SK-N-SH (cell line): Measurements from ENCODE around the gene TUBA4A. TPM values are rescaled to one million over a fixed set of nuclear protein-coding genes. Genes with fewer than 3 reads are reported as not detected.

Source experiments
- CTCF ChIA-PET: fragments of 300-600, 350-600 bp; formaldehyde crosslinking; extraction: SDS; loops from one replicate; lab custom pipeline; 2021; lab: Yijun Ruan, JAX
- POLR2A ChIA-PET: fragments of 350-600 bp; sonication (Branson Sonifier 250); formaldehyde crosslinking; extraction: SDS; loops from one replicate; lab custom pipeline; 2020; ENCODE audit warnings: antibody characterized with exemption, inconsistent platforms; lab: Yijun Ruan, JAX
- DNase-seq: peaks from one replicate; pipeline ENCODE4 v3.0.0; 2012
- H2AFZ ChIP-seq: fragments of 200-600 bp; sonication (generic); 2 replicates; pipeline ENCODE4 v1.8.1; 2016; ENCODE audit warnings: antibody characterized with exemption, mild to moderate bottlenecking, low read depth
- H3F3A ChIP-seq: fragments of 200-600 bp; sonication (generic); replicated peaks from 2 replicates; pipeline ENCODE3; 2016; ENCODE audit warnings: antibody characterized with exemption, mild to moderate bottlenecking; ENCODE audit not compliant: insufficient read depth
- H3K27ac ChIP-seq, 2 experiments: fragments of 200-500 bp in 1 of 2; fragments of 200-600 bp in 1 of 2; sonication (Bioruptor generic) in 1 of 2; sonication (generic), shearing (Covaris generic) in 1 of 2; 2 replicates each; pipeline versions ENCODE4 v1.5.1 to v1.6.1; 2014 to 2016; ENCODE audit warnings: low read depth in 2 of 2, inconsistent platforms in 1 of 2, low read length in 1 of 2, mild to moderate bottlenecking in 1 of 2, mixed read lengths in 1 of 2
- H3K27me3 ChIP-seq: fragments of 200-600 bp; sonication (generic), shearing (Covaris generic); 2 replicates; pipeline ENCODE4 v1.6.1; 2016; ENCODE audit warnings: mixed run types; ENCODE audit not compliant: insufficient read depth
- H3K36me3 ChIP-seq, 2 experiments: fragments of 200-500 bp in 1 of 2; fragments of 200-600 bp in 1 of 2; sonication (Bioruptor generic) in 1 of 2; sonication (generic) in 1 of 2; replicated peaks in 1 of 2; 2 replicates each; pipeline versions ENCODE3 to v1.5.1; 2014 to 2016; ENCODE audit warnings: low read length in 1 of 2, mild to moderate bottlenecking in 1 of 2; ENCODE audit not compliant: insufficient read depth in 2 of 2, control insufficient read depth in 1 of 2
- H3K4me1 ChIP-seq, 2 experiments: fragments of 200-500 bp in 1 of 2; fragments of 200-600 bp in 1 of 2; sonication (Bioruptor generic) in 1 of 2; sonication (generic), shearing (Covaris generic) in 1 of 2; 2 replicates each; pipeline versions ENCODE4 v1.5.1 to v1.6.1; 2014 to 2016; ENCODE audit warnings: low read depth in 1 of 2, low read length in 1 of 2, mixed run types in 1 of 2; ENCODE audit not compliant: insufficient read depth in 2 of 2, control insufficient read depth in 1 of 2
- H3K4me2 ChIP-seq: fragments of 200-600 bp; sonication (generic), shearing (Covaris generic); 2 replicates; pipeline ENCODE4 v1.6.1; 2017; ENCODE audit warnings: mixed run types
- H3K4me3 ChIP-seq, 2 experiments: fragments of 200-500 bp in 1 of 2; fragments of 200-600 bp in 1 of 2; sonication (Bioruptor generic) in 1 of 2; sonication (generic), shearing (Covaris generic) in 1 of 2; 2 replicates each; pipeline versions ENCODE4 v1.5.1 to v1.8.1; 2014 to 2016; ENCODE audit warnings: low read depth in 2 of 2, inconsistent platforms in 1 of 2, low read length in 1 of 2, mild to moderate bottlenecking in 1 of 2, mixed read lengths in 1 of 2, moderate library complexity in 1 of 2
- H3K79me2 ChIP-seq: fragments of 200-600 bp; sonication (generic); 2 replicates; pipeline ENCODE4 v1.8.1; 2017; ENCODE audit warnings: mild to moderate bottlenecking; ENCODE audit not compliant: insufficient read depth
- H3K9ac ChIP-seq: fragments of 200-600 bp; sonication (generic); 2 replicates; pipeline ENCODE4 v1.6.1; 2017; ENCODE audit warnings: mixed run types
- H3K9me2 ChIP-seq: fragments of 200-600 bp; sonication (generic); 2 replicates; pipeline ENCODE4 v1.6.1; 2017; ENCODE audit warnings: mixed run types
- H3K9me3 ChIP-seq: fragments of 200-600 bp; sonication (generic); 2 replicates; pipeline ENCODE4 v1.6.1; 2017; ENCODE audit warnings: mixed run types, mild to moderate bottlenecking, moderate library complexity
- H4K20me1 ChIP-seq: fragments of 200-600 bp; sonication (generic); 2 replicates; pipeline ENCODE4 v1.6.1; 2017; ENCODE audit warnings: mild to moderate bottlenecking, mixed run types; ENCODE audit not compliant: insufficient read depth
- GATA2 ChIP-seq: sonication (generic); formaldehyde crosslinking; IDR thresholded peaks from 2 replicates; pipeline ENCODE4 v1.5.0; 2020; ENCODE audit warnings: mild to moderate bottlenecking, missing genetic modification reagents
- MXI1 ChIP-seq: IDR thresholded peaks from 2 replicates; pipeline ENCODE4 v1.6.1; 2012; ENCODE audit warnings: mild to moderate bottlenecking, low read depth, low read length, improper control_type of control experiment
- NRF1 ChIP-seq: IDR thresholded peaks from 2 replicates; pipeline ENCODE4 v1.6.1; 2012; ENCODE audit warnings: low read depth, mild to moderate bottlenecking, low read length
- POLR2AphosphoS5 ChIP-seq: IDR thresholded peaks from 2 replicates; pipeline ENCODE4 v1.6.1; 2012; ENCODE audit warnings: low read depth, low read length
- RAD21 ChIP-seq: IDR thresholded peaks from 2 replicates; pipeline ENCODE4 v1.6.1; 2012; ENCODE audit warnings: mild to moderate bottlenecking, low read length
- TAF1 ChIP-seq: IDR thresholded peaks from 2 replicates; pipeline ENCODE4 v1.6.1; 2012; ENCODE audit warnings: low read depth, mild to moderate bottlenecking, low read length, moderate library complexity, borderline replicate concordance
- WGBS: methylation state at CpG from one replicate; pipeline ENCODE4 v1.1.6; 2017; ENCODE audit warnings: low lambda C conversion rate; 5-methylcytosine and 5-hydroxymethylcytosine counted together
- polyA plus RNA-seq, 3 experiments: library from polyadenylated mRNA; depleted of rRNA; stranded (reverse); fragments of >200 nt; gene quantifications; 2 replicates each; pipeline ENCODE4 v1.2.3, GENCODE V29; 2012
- TF ChIP-seq, protein P1 (sequence below): IDR thresholded peaks from 2 replicates; pipeline ENCODE4 v1.4.0; 2012; ENCODE audit warnings: low read depth, borderline replicate concordance
- TF ChIP-seq, protein P2 (sequence below): fragments of 150-350 bp; IDR thresholded peaks from 2 replicates; pipeline ENCODE4 v1.6.1; 2016; ENCODE audit warnings: mild to moderate bottlenecking, low read depth, low read length
- TF ChIP-seq, protein P3 (sequence below): IDR thresholded peaks from 2 replicates; pipeline ENCODE4; 2012
- TF ChIP-seq, protein P4 (sequence below): IDR thresholded peaks from 2 replicates; pipeline ENCODE4 v1.6.1; 2012; ENCODE audit warnings: mild to moderate bottlenecking, low read depth, low read length, moderate library complexity

The TUBA4A gene
- polyA plus RNA-seq, 1 of the 3 experiments (the other 2 are of a cell fraction), result 6.2 TPM

DNA sequence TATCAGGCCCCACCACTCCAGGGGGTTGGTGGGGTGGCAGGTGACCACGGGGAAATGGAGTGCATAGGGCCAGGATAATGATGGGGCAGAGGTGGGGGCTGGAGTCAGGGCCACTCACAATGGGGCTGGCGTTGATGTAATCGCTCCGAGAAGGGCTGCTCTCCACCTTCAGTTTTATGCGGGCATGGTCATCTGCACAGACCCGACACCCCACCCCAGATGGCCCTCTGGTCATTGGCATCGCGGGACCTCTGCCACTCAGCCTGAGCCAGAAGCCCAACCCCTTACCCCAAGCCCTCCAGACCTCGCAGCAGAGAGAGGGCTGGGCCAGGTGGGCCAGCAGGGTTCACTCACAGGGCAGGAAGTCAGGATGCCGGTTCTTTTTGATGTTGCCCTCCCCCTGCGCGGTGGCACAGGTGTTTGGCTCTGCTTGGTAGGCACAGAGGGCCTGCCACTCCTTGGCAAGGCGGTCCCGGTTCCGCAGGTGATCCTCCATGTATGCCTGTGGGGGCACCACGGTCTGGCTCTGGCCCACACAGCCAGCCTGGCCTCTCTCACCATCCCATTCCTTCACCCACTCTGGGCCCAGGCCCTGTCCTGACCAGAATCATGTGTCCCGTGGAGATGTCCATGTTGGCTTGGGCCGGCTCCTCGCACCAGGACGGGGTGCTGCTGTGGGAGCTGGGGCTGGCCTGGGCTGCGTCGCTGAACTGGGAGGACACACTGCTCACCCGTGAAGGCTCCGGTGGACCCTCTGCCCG lies 43.1 kb upstream of the TUBA4A start:
- Histone ChIP-seq H3K9ac (no peak overlapping the region), H3K27ac (no peak overlapping the region), H4K20me1 (no peaks in the 10 kb centered on the region), H3K4me3 (no peak overlapping the region), H2AFZ (no peak overlapping the region), H3K9me2 (no peaks in the 10 kb centered on the region), H3K4me2 (no peak overlapping the region), H3K4me1 (peaks cover 0 to 7% of the 10 kb centered on the region in 2 experiments; a peak in 1 of 4 replicates), H3K27me3 (no peaks in the 10 kb centered on the region), H3F3A (no peaks in the 10 kb centered on the region), H3K9me3 (no peaks in the 10 kb centered on the region), H3K36me3 (no peaks in the 10 kb centered on the region), H3K79me2 (no peaks in the 10 kb centered on the region)
- no peak for DNase-seq
- TF ChIP-seq, protein P1, sequence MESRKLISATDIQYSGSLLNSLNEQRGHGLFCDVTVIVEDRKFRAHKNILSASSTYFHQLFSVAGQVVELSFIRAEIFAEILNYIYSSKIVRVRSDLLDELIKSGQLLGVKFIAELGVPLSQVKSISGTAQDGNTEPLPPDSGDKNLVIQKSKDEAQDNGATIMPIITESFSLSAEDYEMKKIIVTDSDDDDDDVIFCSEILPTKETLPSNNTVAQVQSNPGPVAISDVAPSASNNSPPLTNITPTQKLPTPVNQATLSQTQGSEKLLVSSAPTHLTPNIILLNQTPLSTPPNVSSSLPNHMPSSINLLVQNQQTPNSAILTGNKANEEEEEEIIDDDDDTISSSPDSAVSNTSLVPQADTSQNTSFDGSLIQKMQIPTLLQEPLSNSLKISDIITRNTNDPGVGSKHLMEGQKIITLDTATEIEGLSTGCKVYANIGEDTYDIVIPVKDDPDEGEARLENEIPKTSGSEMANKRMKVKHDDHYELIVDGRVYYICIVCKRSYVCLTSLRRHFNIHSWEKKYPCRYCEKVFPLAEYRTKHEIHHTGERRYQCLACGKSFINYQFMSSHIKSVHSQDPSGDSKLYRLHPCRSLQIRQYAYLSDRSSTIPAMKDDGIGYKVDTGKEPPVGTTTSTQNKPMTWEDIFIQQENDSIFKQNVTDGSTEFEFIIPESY, result no peak
- TF ChIP-seq, protein P2, sequence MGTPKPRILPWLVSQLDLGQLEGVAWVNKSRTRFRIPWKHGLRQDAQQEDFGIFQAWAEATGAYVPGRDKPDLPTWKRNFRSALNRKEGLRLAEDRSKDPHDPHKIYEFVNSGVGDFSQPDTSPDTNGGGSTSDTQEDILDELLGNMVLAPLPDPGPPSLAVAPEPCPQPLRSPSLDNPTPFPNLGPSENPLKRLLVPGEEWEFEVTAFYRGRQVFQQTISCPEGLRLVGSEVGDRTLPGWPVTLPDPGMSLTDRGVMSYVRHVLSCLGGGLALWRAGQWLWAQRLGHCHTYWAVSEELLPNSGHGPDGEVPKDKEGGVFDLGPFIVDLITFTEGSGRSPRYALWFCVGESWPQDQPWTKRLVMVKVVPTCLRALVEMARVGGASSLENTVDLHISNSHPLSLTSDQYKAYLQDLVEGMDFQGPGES, result no peak
- no peak for TF ChIP-seq NRF1
- TF ChIP-seq MXI1, result no peak
- no peak for TF ChIP-seq TAF1
- TF ChIP-seq, protein P3, sequence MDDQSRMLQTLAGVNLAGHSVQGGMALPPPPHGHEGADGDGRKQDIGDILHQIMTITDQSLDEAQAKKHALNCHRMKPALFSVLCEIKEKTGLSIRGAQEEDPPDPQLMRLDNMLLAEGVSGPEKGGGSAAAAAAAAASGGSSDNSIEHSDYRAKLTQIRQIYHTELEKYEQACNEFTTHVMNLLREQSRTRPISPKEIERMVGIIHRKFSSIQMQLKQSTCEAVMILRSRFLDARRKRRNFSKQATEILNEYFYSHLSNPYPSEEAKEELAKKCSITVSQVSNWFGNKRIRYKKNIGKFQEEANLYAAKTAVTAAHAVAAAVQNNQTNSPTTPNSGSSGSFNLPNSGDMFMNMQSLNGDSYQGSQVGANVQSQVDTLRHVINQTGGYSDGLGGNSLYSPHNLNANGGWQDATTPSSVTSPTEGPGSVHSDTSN, result no peak
- no peak for TF ChIP-seq RAD21
- TF ChIP-seq, protein P4, sequence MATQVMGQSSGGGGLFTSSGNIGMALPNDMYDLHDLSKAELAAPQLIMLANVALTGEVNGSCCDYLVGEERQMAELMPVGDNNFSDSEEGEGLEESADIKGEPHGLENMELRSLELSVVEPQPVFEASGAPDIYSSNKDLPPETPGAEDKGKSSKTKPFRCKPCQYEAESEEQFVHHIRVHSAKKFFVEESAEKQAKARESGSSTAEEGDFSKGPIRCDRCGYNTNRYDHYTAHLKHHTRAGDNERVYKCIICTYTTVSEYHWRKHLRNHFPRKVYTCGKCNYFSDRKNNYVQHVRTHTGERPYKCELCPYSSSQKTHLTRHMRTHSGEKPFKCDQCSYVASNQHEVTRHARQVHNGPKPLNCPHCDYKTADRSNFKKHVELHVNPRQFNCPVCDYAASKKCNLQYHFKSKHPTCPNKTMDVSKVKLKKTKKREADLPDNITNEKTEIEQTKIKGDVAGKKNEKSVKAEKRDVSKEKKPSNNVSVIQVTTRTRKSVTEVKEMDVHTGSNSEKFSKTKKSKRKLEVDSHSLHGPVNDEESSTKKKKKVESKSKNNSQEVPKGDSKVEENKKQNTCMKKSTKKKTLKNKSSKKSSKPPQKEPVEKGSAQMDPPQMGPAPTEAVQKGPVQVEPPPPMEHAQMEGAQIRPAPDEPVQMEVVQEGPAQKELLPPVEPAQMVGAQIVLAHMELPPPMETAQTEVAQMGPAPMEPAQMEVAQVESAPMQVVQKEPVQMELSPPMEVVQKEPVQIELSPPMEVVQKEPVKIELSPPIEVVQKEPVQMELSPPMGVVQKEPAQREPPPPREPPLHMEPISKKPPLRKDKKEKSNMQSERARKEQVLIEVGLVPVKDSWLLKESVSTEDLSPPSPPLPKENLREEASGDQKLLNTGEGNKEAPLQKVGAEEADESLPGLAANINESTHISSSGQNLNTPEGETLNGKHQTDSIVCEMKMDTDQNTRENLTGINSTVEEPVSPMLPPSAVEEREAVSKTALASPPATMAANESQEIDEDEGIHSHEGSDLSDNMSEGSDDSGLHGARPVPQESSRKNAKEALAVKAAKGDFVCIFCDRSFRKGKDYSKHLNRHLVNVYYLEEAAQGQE, result no peak
- TF ChIP-seq POLR2AphosphoS5, result no peak
- TF ChIP-seq GATA2 (CRISPR knock-in tag), result no peak
- 82% methylated on average over 11 of the region's 25 CpGs for WGBS
- CTCF ChIA-PET, result interaction anchor here (0.9 to 9.0 kb wide), 10 partner anchors 12 to 140 kb away, joined by 3 to 312 read pairs (median 16); partner anchors contain the start of genes ANKZF1, ATG9A, CNPPD1 and DNAJB2
- POLR2A ChIA-PET, result no interaction called here
